HG02943 (cell line): ENCODE data around the gene IMP4.

Experiments
- ATAC-seq: cut with Tn5 transposase; IDR thresholded peaks from one replicate; pipeline ENCODE4 v1.9.1; 2021; ENCODE audit warnings: mild to moderate bottlenecking, low read depth, moderate library complexity; ENCODE audit not compliant: unreplicated experiment

IMP4 gene

GRCh38 chr2:130391872-130392670 is 49.4 kb downstream of the IMP4 start:
- no peak for ATAC-seq

GRCh38 chr2:130393318-130393910 is 50.7 kb downstream of the IMP4 start:
- ATAC-seq, result no peak
